ELF-1 (cell line): ENCODE data around the gene SLC36A1.
"Not testable (repeated sequence)": the region's sequence is repeated elsewhere in the genome, so short reads cannot be mapped to it uniquely, and the experiment has no call there.

ENCODE experiments used
- DNase-seq: peaks from one replicate; pipeline ENCODE4 v3.0.0-alpha.2; 2016; ENCODE audit warnings: low read depth, low spot score

The SLC36A1 gene

GRCh38 chr5:151483647-151484046 is 36.2 kb downstream of the SLC36A1 start:
- no peak for DNase-seq

GRCh38 chr5:151487544-151487943 is 40.1 kb downstream of the SLC36A1 start:
- DNase-seq, result no peak

GRCh38 chr5:151490627-151491026 is 43.2 kb downstream of the SLC36A1 start:
- DNase-seq, result no peak

- no peak for DNase-seq
Measured at GRCh38 chr5:151491062-151491461, 43.7 kb downstream of the SLC36A1 start.

- DNase-seq, result no peak
Measured at GRCh38 chr5:151492729-151493128, 45.3 kb downstream of the SLC36A1 start.

- no peak for DNase-seq
Measured at GRCh38 chr5:151493665-151494064, 46.3 kb downstream of the SLC36A1 start.

- DNase-seq, result no peak
Measured at GRCh38 chr5:151495320-151495719, 47.9 kb downstream of the SLC36A1 start.

GRCh38 chr5:151496041-151496484 is 48.7 kb downstream of the SLC36A1 start:
- peak; percentile 88 for DNase-seq

GRCh38 chr5:151497391-151498002 is 50.1 kb downstream of the SLC36A1 start:
- DNase-seq, result no peak

GRCh38 chr5:151498395-151499155 is 51.2 kb downstream of the SLC36A1 start:
- DNase-seq, result peak; percentile 85

GRCh38 chr5:151499501-151500035 is 52.2 kb downstream of the SLC36A1 start:
- DNase-seq, result peak; percentile 48

GRCh38 chr5:151504006-151504405 is 56.6 kb downstream of the SLC36A1 start:
- DNase-seq, result no peak

- not testable (repeated sequence) for DNase-seq
Measured at GRCh38 chr5:151508308-151508707, 60.9 kb downstream of the SLC36A1 start.

GRCh38 chr5:151509231-151509630 is 61.8 kb downstream of the SLC36A1 start:
- no peak for DNase-seq

GRCh38 chr5:151509836-151510235 is 62.4 kb downstream of the SLC36A1 start:
- no peak for DNase-seq

- no peak for DNase-seq
Measured at GRCh38 chr5:151517122-151517920, 69.9 kb downstream of the SLC36A1 start.

GRCh38 chr5:151520294-151520693 is 72.9 kb downstream of the SLC36A1 start:
- no peak for DNase-seq

GRCh38 chr5:151522226-151522625 is 74.8 kb downstream of the SLC36A1 start:
- no peak for DNase-seq

- peak; percentile 77 for DNase-seq
Measured at GRCh38 chr5:151523335-151523734, 75.9 kb downstream of the SLC36A1 start.

GRCh38 chr5:151528153-151528552 is 80.8 kb downstream of the SLC36A1 start:
- no peak for DNase-seq

GRCh38 chr5:151528996-151529395 is 81.6 kb downstream of the SLC36A1 start:
- no peak for DNase-seq

- DNase-seq, result no peak
Measured at GRCh38 chr5:151531581-151531980, 84.2 kb downstream of the SLC36A1 start.
